Caco-2 (cell line): ENCODE data around the gene TSPAN32. TPM values are rescaled to one million over a fixed set of nuclear protein-coding genes. Genes with fewer than 3 reads are reported as not detected.
"Not testable (repeated sequence)": the region's sequence is repeated elsewhere in the genome, so short reads cannot be mapped to it uniquely, and the experiment has no call there.

Experiments
- BruUV-seq: library from RNA; stranded (reverse); fragments of 400-500 nt; replicated peaks from 2 replicates; lab custom pipeline; 2021; lab: Mats Ljungman, UMichigan
- CTCF ChIA-PET: fragments of 300-600 bp; sonication (Branson Sonifier 250); formaldehyde crosslinking; loops from one replicate; lab custom pipeline; 2022; ENCODE audit warnings: antibody characterized with exemption; lab: Charles Lee
- POLR2A ChIA-PET: fragments of 300-600 bp; sonication (Branson Sonifier 250); formaldehyde crosslinking; loops from one replicate; lab custom pipeline; 2022; ENCODE audit warnings: antibody characterized with exemption; lab: Charles Lee
- DNase-seq, 2 experiments: peaks; one replicate each; pipeline versions ENCODE4 v3.0.0 to v3.0.0-alpha.2; 2020 to 2022
- H3K27me3 ChIP-seq: replicated peaks from 2 replicates; pipeline ENCODE4 v1.6.0; 2011; ENCODE audit warnings: low read length; ENCODE audit not compliant: control insufficient read depth, insufficient read depth
- H3K36me3 ChIP-seq: 2 replicates; pipeline ENCODE4 v1.5.1; 2011; ENCODE audit warnings: low read length; ENCODE audit not compliant: control insufficient read depth, insufficient read depth
- H3K4me1 ChIP-seq: fragments of 250-450 bp; sonication (Bioruptor Pico); 2 replicates; pipeline ENCODE4 v1.5.1; 2020; ENCODE audit warnings: mild to moderate bottlenecking
- H3K4me3 ChIP-seq: 2 replicates; pipeline ENCODE4 v1.5.1; 2011; ENCODE audit warnings: low read depth, mild to moderate bottlenecking, control low read depth, low read length
- H3K9me3 ChIP-seq: fragments of 250-450 bp; sonication (Bioruptor Pico); 2 replicates; pipeline ENCODE4 v1.5.1; 2020; ENCODE audit warnings: mild to moderate bottlenecking, moderate library complexity
- H3K27ac Mint-ChIP-seq: one replicate; pipeline ENCODE4 v1.8.0; 2022; ENCODE audit warnings: mixed read lengths; ENCODE audit not compliant: unreplicated experiment
- H3K27me3 Mint-ChIP-seq: one replicate; pipeline ENCODE4 v1.8.0; 2022; ENCODE audit warnings: mixed read lengths; ENCODE audit not compliant: insufficient read depth, unreplicated experiment
- H3K36me3 Mint-ChIP-seq: one replicate; pipeline ENCODE4 v1.8.0; 2022; ENCODE audit warnings: mild to moderate bottlenecking, mixed read lengths; ENCODE audit not compliant: insufficient read depth, unreplicated experiment
- H3K4me1 Mint-ChIP-seq: one replicate; pipeline ENCODE4 v1.8.0; 2022; ENCODE audit warnings: low read depth, mixed read lengths; ENCODE audit not compliant: unreplicated experiment
- H3K4me3 Mint-ChIP-seq: one replicate; pipeline ENCODE4 v1.8.0; 2022; ENCODE audit warnings: mild to moderate bottlenecking, moderate library complexity, mixed read lengths; ENCODE audit not compliant: unreplicated experiment
- H3K9me3 Mint-ChIP-seq: one replicate; pipeline ENCODE4 v1.8.0; 2022; ENCODE audit warnings: mixed read lengths; ENCODE audit not compliant: unreplicated experiment
- CTCF ChIP-seq, 2 experiments: fragments of 200-600 bp in 1 of 2; IDR thresholded peaks; 1 replicate in 1 of 2; 2 replicates in 1 of 2; pipeline versions ENCODE4 v1.5.1 to v1.8.0; 2011 to 2022; ENCODE audit warnings: antibody characterized with exemption in 1 of 2, control low read depth in 1 of 2, inconsistent platforms in 1 of 2, low read depth in 1 of 2, low read length in 1 of 2, mild to moderate bottlenecking in 1 of 2, moderate library complexity in 1 of 2; ENCODE audit not compliant: insufficient read depth in 1 of 2, severe bottlenecking in 1 of 2, unreplicated experiment in 1 of 2
- intact Hi-C: fragments of 100-400 bp; cut with micrococcal nuclease; formaldehyde crosslinking; loops from one replicate; pipeline ENCODE4 v1.10.0; 2022; ENCODE audit not compliant: unreplicated experiment
- total RNA-seq: library from RNA; stranded (reverse); gene quantifications from 2 replicates; pipeline ENCODE4 v1.2.3, GENCODE V29; 2022

The TSPAN32 gene
- total RNA-seq, 1 experiment from 2014 or later, result 1.2 TPM

- Histone ChIP-seq H3K36me3 (no peaks in the 10 kb centered on the region), H3K27me3 (no peaks in the 10 kb centered on the region), H3K4me3 (no peak overlapping the region), H3K4me1 (peaks cover 5% of the 10 kb centered on the region; the same call in 1 of the 2 replicates), H3K9me3 (peaks cover 3% of the 10 kb centered on the region; the same call in 1 of the 2 replicates)
- H3K9me3 Mint-ChIP-seq, result peaks cover 12% of the 10 kb centered on the region
- TF ChIP-seq CTCF (IDR thresholded peaks at IDR 0.05; ENCODE audit: insufficient read depth in 1 of 2, low read depth in 1 of 2, low read length in 1 of 2, severe bottlenecking in 1 of 2, unreplicated experiment in 1 of 2), result no peak
- ChIA-PET POLR2A (no interaction called here), CTCF (interaction anchor here (1.8 kb wide), 1 partner anchor 23 kb away, joined by 7 read pairs; no protein-coding TSS in a partner anchor)
- intact Hi-C loops, result no loop called here
- peaks cover 3% of the 10 kb centered on the region for H3K27me3 Mint-ChIP-seq
- no TSS peak for BruUV-seq
- no peaks in the 10 kb centered on the region for H3K36me3 Mint-ChIP-seq
- no peak for DNase-seq
- no peaks in the 10 kb centered on the region for H3K4me1 Mint-ChIP-seq
- H3K27ac Mint-ChIP-seq, result no peak overlapping the region
- H3K4me3 Mint-ChIP-seq, result no peak overlapping the region
These were observed 24.8 kb upstream of the TSPAN32 start for GRCh38 chr11:2277008-2277346.

- peaks cover 13% of the 10 kb centered on the region for H3K9me3 ChIP-seq
- Mint-ChIP-seq H3K27me3 (peaks cover 3% of the 10 kb centered on the region), H3K4me1 (no peaks in the 10 kb centered on the region), H3K27ac (no peak overlapping the region), H3K9me3 (peaks cover 20% of the 10 kb centered on the region), H3K36me3 (no peaks in the 10 kb centered on the region), H3K4me3 (no peak overlapping the region)
- no peaks in the 10 kb centered on the region for H3K36me3 ChIP-seq
- no peak for TF ChIP-seq CTCF (IDR thresholded peaks at IDR 0.05; ENCODE audit: insufficient read depth in 1 of 2, low read depth in 1 of 2, low read length in 1 of 2, severe bottlenecking in 1 of 2, unreplicated experiment in 1 of 2)
- peak in 1 of 2 experiments; percentile 29 for DNase-seq
- ChIA-PET CTCF (interaction anchor here (1.8 kb wide), 1 partner anchor 22 kb away, joined by 7 read pairs; no protein-coding TSS in a partner anchor), POLR2A (no interaction called here)
- intact Hi-C loops, result no loop called here
- BruUV-seq, result no TSS peak
- no peak overlapping the region for H3K4me3 ChIP-seq
- H3K27me3 ChIP-seq, result no peaks in the 10 kb centered on the region
- no peaks in the 10 kb centered on the region for H3K4me1 ChIP-seq
These were observed 23.8 kb upstream of the TSPAN32 start for GRCh38 chr11:2277933-2278523.

GRCh38 chr11:2280208-2280607 lies 21.6 kb upstream of the TSPAN32 start:
- peaks cover 3% of the 10 kb centered on the region for H3K27me3 Mint-ChIP-seq

GRCh38 chr11:2286350-2286749 lies 15.5 kb upstream of the TSPAN32 start:
- CTCF ChIA-PET, H3K4me1 Mint-ChIP-seq, H3K36me3 ChIP-seq, H3K4me3 Mint-ChIP-seq, H3K27me3 ChIP-seq, intact Hi-C loops, H3K27ac Mint-ChIP-seq, H3K27me3 Mint-ChIP-seq, DNase-seq, H3K36me3 Mint-ChIP-seq, POLR2A ChIA-PET, BruUV-seq, H3K4me1 ChIP-seq, H3K4me3 ChIP-seq: not testable (repeated sequence)
- peaks cover 10% of the 10 kb centered on the region for H3K9me3 Mint-ChIP-seq
- H3K9me3 ChIP-seq, result peaks cover 18% of the 10 kb centered on the region

More at GRCh38 chr11:2280208-2280607, 21.6 kb upstream of the TSPAN32 start:
- intact Hi-C loops, result no loop called here
- no peaks in the 10 kb centered on the region for H3K4me1 Mint-ChIP-seq
- H3K36me3 ChIP-seq, result no peaks in the 10 kb centered on the region
- no peak overlapping the region for H3K27ac Mint-ChIP-seq
- H3K4me3 ChIP-seq, result no peak overlapping the region
- no peak overlapping the region for H3K4me3 Mint-ChIP-seq
- TF ChIP-seq CTCF (IDR thresholded peaks at IDR 0.05; ENCODE audit: insufficient read depth in 1 of 2, low read depth in 1 of 2, low read length in 1 of 2, severe bottlenecking in 1 of 2, unreplicated experiment in 1 of 2), result no peak
- peaks cover 20% of the 10 kb centered on the region for H3K9me3 Mint-ChIP-seq
- peaks cover 18% of the 10 kb centered on the region for H3K9me3 ChIP-seq
- H3K27me3 ChIP-seq, result no peaks in the 10 kb centered on the region
- POLR2A ChIA-PET, result no interaction called here
- BruUV-seq, result no TSS peak
- no peak for DNase-seq
- no peaks in the 10 kb centered on the region for H3K4me1 ChIP-seq
- CTCF ChIA-PET, result no interaction called here
- no peaks in the 10 kb centered on the region for H3K36me3 Mint-ChIP-seq
